IMR-90 (cell line): ENCODE measurements around the gene CYP39A1. TPM values are rescaled to one million over a fixed set of nuclear protein-coding genes. Genes with fewer than 3 reads are reported as not detected.

ENCODE experiments used
- ATAC-seq: fragments of 200-7000 bp; cut with Tn5 transposase; 2 replicates; pipeline ENCODE4 v1.9.1; 2020; ENCODE audit warnings: low read depth, mild to moderate bottlenecking, moderate library complexity
- BruUV-seq: library from RNA; stranded (reverse); fragments of 400-500 nt; replicated peaks from 2 replicates; lab custom pipeline; 2021; lab: Mats Ljungman, UMichigan
- CTCF ChIA-PET: fragments of 300-600 bp; formaldehyde crosslinking; extraction: SDS; loops from one replicate; lab custom pipeline; 2021; ENCODE audit warnings: antibody characterized with exemption; lab: Yijun Ruan, JAX
- POLR2A ChIA-PET: fragments of 300-600 bp; sonication (Branson Sonifier 250); formaldehyde crosslinking; loops from one replicate; lab custom pipeline; 2022; ENCODE audit warnings: antibody characterized with exemption; ENCODE audit not compliant: unreplicated experiment; lab: Charles Lee
- DNase-seq: peaks from one replicate; pipeline ENCODE4 v3.0.0; 2013
- H2AFZ ChIP-seq: replicated peaks from 2 replicates; pipeline ENCODE3; 2013; ENCODE audit warnings: low read length, mild to moderate bottlenecking; ENCODE audit not compliant: poor library complexity
- H2AK5ac ChIP-seq: 2 replicates; pipeline ENCODE4 v1.6.1; 2013; ENCODE audit warnings: low read depth, low read length, inconsistent platforms
- H2AK9ac ChIP-seq: replicated peaks from 2 replicates; pipeline ENCODE3; 2013; ENCODE audit warnings: mild to moderate bottlenecking, low read depth, low read length, moderate library complexity; ENCODE audit not compliant: poor library complexity
- H2BK120ac ChIP-seq: 2 replicates; pipeline ENCODE4 v1.6.1; 2013; ENCODE audit warnings: low read depth, low read length, inconsistent platforms
- H2BK15ac ChIP-seq: 3 replicates; pipeline ENCODE4 v1.6.1; 2013; ENCODE audit warnings: low read depth, low read length, inconsistent platforms
- H2BK20ac ChIP-seq: 2 replicates; pipeline ENCODE4 v1.6.1; 2013; ENCODE audit warnings: low read depth, mild to moderate bottlenecking, inconsistent platforms, low read length, moderate library complexity
- H2BK5ac ChIP-seq: 2 replicates; pipeline ENCODE4 v1.6.1; 2013; ENCODE audit warnings: mild to moderate bottlenecking, low read depth, low read length, inconsistent platforms; ENCODE audit not compliant: poor library complexity, severe bottlenecking
- H3K14ac ChIP-seq: replicated peaks from 2 replicates; pipeline ENCODE4 v1.6.1; 2013; ENCODE audit warnings: low read depth, low read length, inconsistent platforms
- H3K18ac ChIP-seq: 2 replicates; pipeline ENCODE4 v1.6.1; 2013; ENCODE audit warnings: low read depth, low read length, control low read depth
- H3K23ac ChIP-seq: 2 replicates; pipeline ENCODE4 v1.6.1; 2013; ENCODE audit warnings: low read depth, low read length, inconsistent platforms
- H3K27ac ChIP-seq: 2 replicates; pipeline ENCODE4 v1.5.1; 2013; ENCODE audit warnings: mild to moderate bottlenecking, control low read depth, low read length; ENCODE audit not compliant: insufficient read depth
- H3K27me3 ChIP-seq: 2 replicates; pipeline ENCODE4 v1.6.1; 2013; ENCODE audit warnings: low read length; ENCODE audit not compliant: control insufficient read depth, insufficient read depth
- H3K36me3 ChIP-seq: 2 replicates; pipeline ENCODE4 v1.6.1; 2013; ENCODE audit warnings: low read length, mixed read lengths; ENCODE audit not compliant: control insufficient read depth, insufficient read depth
- H3K4ac ChIP-seq: 2 replicates; pipeline ENCODE4 v1.6.1; 2013; ENCODE audit warnings: low read depth, low read length, inconsistent platforms
- H3K4me1 ChIP-seq: 2 replicates; pipeline ENCODE4 v1.6.1; 2013; ENCODE audit warnings: low read length, mixed read lengths; ENCODE audit not compliant: control insufficient read depth, insufficient read depth
- H3K4me2 ChIP-seq: 2 replicates; pipeline ENCODE4 v1.6.1; 2013; ENCODE audit warnings: low read depth, mild to moderate bottlenecking, control low read depth, low read length, moderate library complexity
- H3K4me3 ChIP-seq: 2 replicates; pipeline ENCODE4 v1.5.1; 2013; ENCODE audit warnings: low read depth, mild to moderate bottlenecking, control low read depth, low read length, moderate library complexity; ENCODE audit not compliant: insufficient read depth
- H3K56ac ChIP-seq: 2 replicates; pipeline ENCODE4 v1.6.1; 2013; ENCODE audit warnings: low read length, inconsistent platforms; ENCODE audit not compliant: insufficient read depth; ENCODE audit errors: extremely low read depth
- H3K79me1 ChIP-seq, 2 experiments: 2 replicates each; pipeline ENCODE4 v1.6.1; 2013; ENCODE audit warnings: low read length in 2 of 2, inconsistent platforms in 1 of 2, low read depth in 1 of 2
- H3K9ac ChIP-seq: 2 replicates; pipeline ENCODE4 v1.6.1; 2013; ENCODE audit warnings: low read depth, low read length, control low read depth
- H3K9me1 ChIP-seq: 2 replicates; pipeline ENCODE4 v1.6.1; 2013; ENCODE audit warnings: low read length, inconsistent platforms; ENCODE audit not compliant: insufficient read depth
- H3K9me3 ChIP-seq: 2 replicates; pipeline ENCODE4 v1.6.1; 2013; ENCODE audit warnings: low read length; ENCODE audit not compliant: control insufficient read depth, insufficient read depth
- H4K20me1 ChIP-seq: 2 replicates; pipeline ENCODE4 v1.6.1; 2013; ENCODE audit warnings: low read length, inconsistent platforms; ENCODE audit not compliant: insufficient read depth
- H4K5ac ChIP-seq: 2 replicates; pipeline ENCODE4 v1.6.1; 2013; ENCODE audit warnings: mild to moderate bottlenecking, low read depth, low read length, control low read depth
- H4K8ac ChIP-seq, 2 experiments: 2 replicates each; pipeline ENCODE4 v1.6.1; 2013; ENCODE audit warnings: low read depth in 2 of 2, low read length in 2 of 2, control low read depth in 1 of 2, inconsistent platforms in 1 of 2
- H4K91ac ChIP-seq: 2 replicates; pipeline ENCODE4 v1.6.1; 2013; ENCODE audit warnings: low read depth, low read length, inconsistent platforms; ENCODE audit not compliant: insufficient read depth
- BHLHE40 ChIP-seq: fragments of 150-350 bp; IDR thresholded peaks from 2 replicates; pipeline ENCODE4 v1.6.1; 2016; ENCODE audit warnings: mild to moderate bottlenecking, low read depth, low read length
- CEBPB ChIP-seq: IDR thresholded peaks from 2 replicates; pipeline ENCODE4 v1.6.1; 2012; ENCODE audit warnings: low read depth, low read length, improper control_type of control experiment
- CHD1 ChIP-seq: IDR thresholded peaks from 2 replicates; pipeline ENCODE4 v1.6.1; 2012; ENCODE audit warnings: low read depth, low read length, improper control_type of control experiment
- CTCF ChIP-seq: conservative IDR thresholded peaks from 2 replicates; pipeline ENCODE4 v1.5.1; 2012; ENCODE audit warnings: mild to moderate bottlenecking, low read depth, low read length, improper control_type of control experiment
- ELK1 ChIP-seq: fragments of 150-350 bp; IDR thresholded peaks from 2 replicates; pipeline ENCODE4 v1.6.1; 2016; ENCODE audit warnings: low read depth, mild to moderate bottlenecking, low read length, moderate library complexity, borderline replicate concordance
- FOS ChIP-seq: fragments of 150-350 bp; IDR thresholded peaks from 2 replicates; pipeline ENCODE4 v1.6.1; 2016; ENCODE audit warnings: low read depth, low read length
- MAFK ChIP-seq: IDR thresholded peaks from 2 replicates; pipeline ENCODE4 v1.6.1; 2012; ENCODE audit warnings: low read depth, low read length, improper control_type of control experiment
- MAZ ChIP-seq: IDR thresholded peaks from 2 replicates; pipeline ENCODE4 v1.6.1; 2012; ENCODE audit warnings: low read depth, mild to moderate bottlenecking, low read length, improper control_type of control experiment, moderate library complexity, borderline replicate concordance
- MXI1 ChIP-seq: IDR thresholded peaks from 2 replicates; pipeline ENCODE4 v1.6.1; 2012; ENCODE audit warnings: low read depth, mild to moderate bottlenecking, low read length, moderate library complexity, borderline replicate concordance
- POLR2A ChIP-seq: IDR thresholded peaks from 2 replicates; pipeline ENCODE4 v1.6.1; 2012; ENCODE audit warnings: mild to moderate bottlenecking, low read depth, low read length
- RAD21 ChIP-seq: IDR thresholded peaks from 2 replicates; pipeline ENCODE4 v1.6.1; 2012; ENCODE audit warnings: low read length, improper control_type of control experiment
- RCOR1 ChIP-seq: IDR thresholded peaks from 2 replicates; pipeline ENCODE4 v1.6.1; 2012; ENCODE audit warnings: mild to moderate bottlenecking, low read length, improper control_type of control experiment; ENCODE audit not compliant: insufficient replicate concordance
- RFX5 ChIP-seq: IDR thresholded peaks from 2 replicates; pipeline ENCODE4 v1.8.0; 2012; ENCODE audit warnings: low read depth, mild to moderate bottlenecking, low read length, moderate library complexity
- SMC3 ChIP-seq: fragments of 150-350 bp; IDR thresholded peaks from 2 replicates; pipeline ENCODE4 v1.6.1; 2016; ENCODE audit warnings: low read depth, mild to moderate bottlenecking, antibody characterized with exemption, low read length, moderate library complexity
- USF2 ChIP-seq: fragments of 150-350 bp; IDR thresholded peaks from 2 replicates; pipeline ENCODE4 v1.6.1; 2017; ENCODE audit warnings: mild to moderate bottlenecking, antibody characterized with exemption, low read length, low read depth
- WGBS, 2 experiments: methylation state at CpG; one replicate each; pipeline versions ENCODE4 v1.1.5 to v1.1.7; 2013; ENCODE audit warnings: missing lambda C conversion rate in 2 of 2; ENCODE audit not compliant: insufficient read length in 1 of 2; ENCODE audit errors: extremely low coverage in 2 of 2; 5-methylcytosine and 5-hydroxymethylcytosine counted together
- dilution Hi-C: fragments of 300-500 bp; cut with HindIII; formaldehyde crosslinking; loops from one replicate; pipeline ENCODE4 v1.14.3; 2018; ENCODE audit warnings: low sequenced_read_pairs; ENCODE audit not compliant: unreplicated experiment
- in situ Hi-C: fragments of 300-500 bp; cut with MboI; formaldehyde crosslinking; loops from 3 replicates; pipeline ENCODE4 v1.14.3; 2019; ENCODE audit warnings: low sequenced_read_pairs, inconsistent platforms, mixed read lengths
- intact Hi-C: fragments of 100-400 bp; cut with micrococcal nuclease; formaldehyde crosslinking; loops from 2 replicates; pipeline ENCODE4 v1.10.0; 2022
- polyA plus RNA-seq, 3 experiments: library from polyadenylated mRNA; depleted of rRNA; stranded (reverse); fragments of >200 nt; gene quantifications; 2 replicates each; pipeline ENCODE4 v1.2.3, GENCODE V29; 2012; ENCODE audit warnings: low replicate concordance in 1 of 3
- total RNA-seq: library from RNA; depleted of rRNA; stranded (reverse); fragments of >200 nt; gene quantifications from 2 replicates; pipeline ENCODE4 v1.2.3, GENCODE V29; 2012

CYP39A1 gene
- total and polyA plus RNA-seq, 2 of the 4 experiments (the other 2 are of a cell fraction) = 0.03 TPM; not detected in 1

DNA sequence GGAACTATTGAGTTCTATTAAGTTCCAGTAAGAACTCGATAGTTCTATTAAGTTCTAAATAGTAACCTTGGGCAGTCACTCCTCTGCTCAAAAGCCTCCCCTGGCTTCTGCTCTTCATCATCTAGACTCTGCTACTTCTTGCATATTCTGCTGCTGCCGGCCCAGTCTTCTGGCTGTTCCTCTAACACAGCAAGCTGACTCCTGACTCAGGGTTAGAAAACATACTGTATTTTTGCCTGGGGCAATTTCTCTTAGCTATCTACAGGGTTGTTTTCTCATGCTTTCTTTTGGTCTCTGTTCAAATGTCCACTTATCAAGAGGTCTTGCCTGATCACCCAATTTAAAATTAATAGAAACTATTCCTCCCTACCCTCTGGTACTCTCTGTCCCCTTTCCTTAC is 14.8 kb upstream of the CYP39A1 start:
- intact Hi-C loops (no loop called here), in situ Hi-C loops (no loop called here), dilution Hi-C loops (no loop called here)
- Histone ChIP-seq H4K8ac (no peak overlapping the region), H4K20me1 (no peaks in the 10 kb centered on the region), H2BK15ac (no peak overlapping the region), H3K9ac (no peak overlapping the region), H3K79me1 (no peaks in the 10 kb centered on the region), H3K9me3 (no peaks in the 10 kb centered on the region), H3K27ac (no peak overlapping the region), H3K14ac (no peak overlapping the region), H2AK9ac (no peak overlapping the region), H2BK5ac (no peak overlapping the region), H3K36me3 (no peaks in the 10 kb centered on the region), H3K27me3 (no peaks in the 10 kb centered on the region), H3K4ac (no peak overlapping the region), H2AK5ac (no peak overlapping the region), H2BK20ac (no peak overlapping the region), H2AFZ (no peak overlapping the region), H3K23ac (no peak overlapping the region), H3K4me3 (no peak overlapping the region), H4K91ac (no peak overlapping the region), H3K4me1 (no peaks in the 10 kb centered on the region), H2BK120ac (no peak overlapping the region), H3K9me1 (no peaks in the 10 kb centered on the region), H3K4me2 (no peak overlapping the region), H3K56ac (no peak overlapping the region), H3K18ac (no peak overlapping the region), H4K5ac (no peak overlapping the region)
- DNase-seq (no peak), ATAC-seq (no peak)
- WGBS, 2 experiments = no CpG with 5 or more reads among the region's 2 CpGs
- ChIA-PET CTCF (no interaction called here), POLR2A (no interaction called here)
- TF ChIP-seq MAFK = no peak
- no peak for TF ChIP-seq RAD21
- no peak for TF ChIP-seq SMC3
- no peak for TF ChIP-seq CHD1
- no peak for TF ChIP-seq MXI1
- TF ChIP-seq FOS = no peak
- TF ChIP-seq CTCF = no peak
- TF ChIP-seq CEBPB = no peak
- TF ChIP-seq ELK1 = no peak
- no peak for TF ChIP-seq RCOR1
- TF ChIP-seq RFX5 = no peak
- TF ChIP-seq BHLHE40 = no peak
- TF ChIP-seq POLR2A = no peak
- no peak for TF ChIP-seq USF2
- TF ChIP-seq MAZ = no peak
- no TSS peak for BruUV-seq
